GM18526 (cell line): ENCODE results near the gene EEPD1.

Source experiments
- POLR2A ChIP-seq: IDR thresholded peaks from 3 replicates; pipeline ENCODE4 v1.6.1; 2011; ENCODE audit not compliant: insufficient read length; ENCODE audit errors: extremely low read depth

Gene EEPD1

DNA sequence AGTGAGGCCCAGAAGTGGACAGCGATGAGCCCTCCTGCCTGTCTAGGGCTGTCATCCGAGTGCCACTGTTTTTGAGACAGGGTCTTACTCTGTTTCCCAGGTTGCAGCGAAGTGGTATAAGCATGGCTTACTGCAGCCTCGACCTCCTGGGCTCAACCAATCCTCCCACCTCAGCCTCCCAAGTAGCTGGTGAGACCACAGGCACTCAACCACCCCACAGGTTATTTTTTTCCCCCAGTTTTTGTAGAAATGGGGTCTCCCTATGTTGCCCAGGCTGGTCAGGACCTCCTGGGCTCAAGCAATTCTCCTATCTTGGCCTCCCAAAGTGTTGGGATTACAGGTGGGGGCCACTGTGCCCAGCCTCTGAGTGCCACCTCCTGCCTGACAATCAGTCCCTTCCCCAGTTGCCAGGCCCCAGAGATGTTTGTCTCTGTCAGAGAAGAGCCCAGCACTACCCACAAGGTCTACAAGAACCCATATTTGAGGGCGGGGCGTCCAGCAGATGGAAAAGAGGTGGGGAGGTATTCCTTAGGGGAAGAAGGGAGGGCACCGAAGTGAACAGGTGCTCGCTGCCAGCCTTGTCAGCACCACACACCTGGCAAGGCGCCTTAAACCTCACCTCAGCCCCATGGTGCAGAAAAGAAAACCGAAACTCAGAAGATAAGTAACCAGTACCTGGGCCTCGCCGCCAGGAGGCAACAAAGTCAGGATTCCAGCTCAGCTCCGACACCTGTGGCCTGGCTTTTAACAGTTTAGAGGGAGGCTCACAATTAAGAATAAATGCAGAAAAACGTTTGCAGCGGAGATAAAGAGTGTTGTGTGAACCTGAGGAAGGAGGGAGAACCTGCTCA lies 159.2 kb downstream of the EEPD1 start:
- TF ChIP-seq POLR2A: no peak

DNA sequence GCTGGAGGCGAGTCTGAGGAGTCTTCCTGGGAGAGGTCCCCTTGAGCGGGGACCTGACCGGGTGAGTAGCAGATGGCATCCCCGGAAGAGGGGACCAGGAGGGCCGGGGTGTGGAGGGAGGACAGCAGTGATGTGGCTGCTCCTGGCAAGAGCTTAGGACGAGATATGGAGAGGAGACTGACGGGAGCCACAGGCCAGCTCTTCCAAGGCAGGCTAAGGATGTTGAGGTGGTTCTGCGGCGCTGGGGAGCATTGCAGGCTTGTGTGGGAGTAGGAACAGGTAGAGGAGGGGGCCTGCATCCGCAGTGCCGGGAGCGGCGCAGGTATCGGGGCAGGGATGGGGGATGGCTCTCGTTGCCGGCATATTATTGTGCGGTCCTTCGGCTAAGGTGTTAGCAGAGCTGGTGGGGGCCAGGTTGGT lies 159.9 kb downstream of the EEPD1 start:
- no peak for TF ChIP-seq POLR2A

DNA sequence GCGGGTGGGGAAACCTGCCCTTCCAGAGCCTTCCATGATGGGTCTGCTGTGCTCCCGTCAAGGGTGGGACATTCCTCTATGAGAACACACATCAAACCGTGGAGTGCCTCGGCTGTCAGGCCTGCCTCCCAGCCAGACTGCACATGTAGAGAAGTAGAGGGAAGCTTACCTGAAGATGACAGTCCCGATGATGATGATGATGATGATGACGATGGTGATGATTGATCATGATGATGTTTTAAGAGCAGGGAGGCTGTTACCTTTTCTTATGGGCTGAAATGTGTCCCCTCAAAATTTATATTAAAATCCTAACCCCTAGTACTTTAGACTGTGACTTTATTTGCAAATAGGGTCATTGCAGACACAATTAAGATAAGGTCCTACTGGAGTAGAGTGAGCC lies 160.6 kb downstream of the EEPD1 start:
- no peak for TF ChIP-seq POLR2A

DNA sequence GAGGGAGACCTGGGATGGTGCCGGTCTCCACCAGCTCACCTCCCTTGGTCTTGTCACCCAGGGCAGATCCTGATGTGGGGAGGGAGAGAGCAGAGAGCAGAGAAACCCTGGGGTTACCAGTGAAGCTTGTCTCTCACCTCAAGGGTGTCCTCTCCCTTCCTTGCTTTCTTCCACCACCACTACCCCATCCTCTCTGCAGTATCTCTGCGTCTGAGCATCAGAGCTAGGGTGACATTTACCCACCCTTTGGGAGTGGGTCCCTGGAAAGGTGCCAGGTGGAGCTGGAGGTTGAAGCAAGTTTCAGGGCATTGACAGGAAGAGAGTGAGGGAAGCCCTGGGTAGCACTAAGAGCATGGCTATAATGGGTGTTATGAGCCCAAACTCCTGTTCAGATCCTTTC lies 161.4 kb downstream of the EEPD1 start:
- no peak for TF ChIP-seq POLR2A

DNA sequence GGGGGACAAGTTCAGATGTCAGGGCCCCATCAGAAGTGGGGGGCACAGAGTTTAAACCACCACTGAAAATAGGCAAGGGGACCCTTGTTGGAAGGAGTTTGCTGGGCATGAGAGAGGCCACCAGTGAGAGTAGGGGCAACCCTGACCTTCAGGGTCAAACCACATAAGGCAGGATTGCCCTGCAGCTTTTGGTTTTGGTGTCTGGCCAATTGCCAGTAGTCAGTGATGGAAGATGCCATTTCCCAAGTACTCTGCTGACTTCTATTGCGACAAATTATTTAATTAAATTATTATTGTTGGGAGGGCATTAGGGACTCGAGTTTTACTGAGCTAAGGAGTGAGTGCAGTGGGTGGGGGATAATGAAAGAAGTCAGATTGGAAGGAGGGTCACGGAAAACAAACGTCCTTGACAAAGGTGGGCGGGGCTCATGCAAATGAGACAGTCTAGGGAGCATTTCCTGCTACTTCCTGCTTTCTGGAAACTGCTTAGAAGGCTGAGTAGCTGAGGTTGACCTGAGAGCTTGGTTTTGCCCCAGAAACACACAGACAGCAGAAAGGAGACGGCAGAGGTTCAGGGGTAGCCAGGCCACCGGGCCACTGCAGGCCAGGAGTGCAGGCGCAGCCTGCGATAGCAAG lies 162.4 kb downstream of the EEPD1 start:
- no peak for TF ChIP-seq POLR2A

DNA sequence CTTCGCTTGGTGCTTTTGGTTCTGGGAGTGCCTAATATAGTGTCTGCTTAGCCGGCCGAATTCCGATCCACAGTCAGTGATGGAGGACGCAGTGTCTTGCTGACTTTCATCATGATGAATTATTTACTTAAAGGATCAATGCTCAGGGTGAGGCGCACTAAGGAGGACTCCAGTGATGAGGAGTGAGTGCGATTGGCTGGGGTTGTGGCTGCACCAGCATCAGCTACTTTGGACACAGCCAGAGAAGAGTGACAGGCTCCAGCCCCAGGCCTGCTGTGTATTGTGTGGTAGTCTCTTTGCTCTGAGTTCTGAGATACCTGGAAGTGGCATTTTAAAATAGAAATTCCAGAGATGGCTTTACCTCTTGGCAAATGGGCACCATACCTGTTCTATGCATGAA lies 163.3 kb downstream of the EEPD1 start:
- no peak for TF ChIP-seq POLR2A

DNA sequence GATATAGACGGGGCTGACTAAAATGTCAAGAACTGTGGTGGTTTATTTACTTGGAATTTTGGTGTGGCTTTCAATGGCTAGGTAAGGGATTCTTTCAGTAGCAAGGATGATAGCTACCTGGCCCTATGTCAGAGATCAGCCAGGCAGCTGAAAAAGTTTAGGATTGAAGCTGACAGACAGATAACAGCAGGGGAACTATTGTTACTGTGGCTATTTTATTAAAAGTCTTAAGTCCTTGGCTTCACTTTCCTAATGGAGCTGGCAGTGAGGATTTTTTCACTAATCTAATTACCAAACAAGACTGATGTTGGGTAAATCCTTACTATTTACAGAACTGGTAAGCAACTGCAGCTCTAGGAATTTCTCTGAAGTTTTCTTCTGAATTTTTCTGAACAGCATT lies 164.2 kb downstream of the EEPD1 start:
- TF ChIP-seq POLR2A: no peak

DNA sequence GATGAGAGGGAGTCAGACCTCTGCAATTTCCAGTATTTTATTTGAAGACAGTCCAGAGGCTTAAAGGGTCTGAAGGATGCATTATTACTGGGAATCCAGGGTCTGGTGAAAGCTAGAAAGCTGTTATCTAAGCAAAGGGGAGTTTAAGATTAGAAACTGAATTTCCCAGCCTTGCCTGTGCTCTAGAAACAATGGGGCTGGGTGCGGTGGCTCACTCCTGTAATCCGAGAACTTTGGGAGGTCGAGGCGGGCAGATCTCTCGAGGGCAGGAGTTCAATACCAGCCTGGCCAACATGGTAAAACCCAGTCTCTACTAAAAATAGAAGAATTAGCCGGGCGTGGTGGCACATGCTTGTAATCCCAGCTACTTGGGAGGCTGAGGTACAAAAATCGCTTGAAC lies 165.1 kb downstream of the EEPD1 start:
- TF ChIP-seq POLR2A: no peak

DNA sequence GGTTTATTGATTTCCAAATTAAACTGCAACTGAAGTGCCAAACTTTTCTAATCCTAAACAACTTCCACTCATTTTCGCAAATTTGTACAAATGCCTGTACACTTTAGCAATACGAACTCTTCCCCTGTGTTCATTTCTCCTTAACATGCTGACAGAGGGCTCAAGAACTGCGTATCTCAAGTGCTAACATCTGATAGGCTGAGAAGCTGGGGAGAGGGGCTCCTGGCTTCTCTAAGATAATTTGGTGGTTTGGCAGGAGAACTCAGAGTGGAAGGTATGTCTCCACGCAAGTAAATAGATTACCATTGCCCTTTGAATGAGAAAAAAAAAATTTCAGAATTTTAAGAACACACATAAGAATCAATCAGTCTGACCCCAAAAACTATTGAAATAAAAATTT lies 183.3 kb downstream of the EEPD1 start:
- TF ChIP-seq POLR2A: no peak

DNA sequence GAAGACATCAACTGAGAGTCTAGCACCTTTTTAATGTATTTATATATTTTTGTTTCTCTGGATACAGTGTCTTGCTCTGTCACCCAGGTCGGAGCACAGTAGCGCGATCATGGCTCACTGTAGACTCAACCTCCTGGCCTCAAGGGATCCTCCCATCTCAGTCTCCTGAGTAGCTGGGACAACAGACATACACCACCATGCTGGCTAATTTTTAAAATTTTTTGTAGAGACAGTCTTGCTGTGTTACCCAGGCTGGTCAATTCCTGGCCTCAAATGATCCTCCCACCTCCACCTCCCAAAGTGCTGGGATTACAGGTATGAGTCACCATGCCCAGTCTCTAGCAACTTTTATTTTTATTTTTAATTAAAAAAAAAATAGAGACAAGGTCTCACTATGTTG lies 185.2 kb downstream of the EEPD1 start:
- no peak for TF ChIP-seq POLR2A

DNA sequence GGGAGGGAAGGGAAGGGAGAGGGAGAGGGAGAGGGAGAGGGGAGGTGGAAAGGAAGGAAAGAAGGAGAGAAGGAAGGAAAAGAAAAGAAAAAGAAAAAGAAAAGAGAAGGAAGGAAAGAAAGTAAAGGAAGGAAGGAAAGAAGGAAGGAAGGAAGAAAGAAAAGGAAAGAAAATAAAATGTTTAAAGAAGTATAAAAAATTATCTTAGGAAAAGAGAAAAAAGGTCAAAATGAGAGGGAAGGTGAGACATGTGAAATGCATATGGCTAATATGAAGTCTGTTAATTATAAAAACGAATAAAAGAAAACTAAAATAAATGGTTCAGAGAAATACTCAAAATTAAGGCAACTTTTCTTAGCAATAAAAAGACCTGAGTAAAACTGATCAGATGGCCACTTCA lies 190.5 kb downstream of the EEPD1 start:
- TF ChIP-seq POLR2A: no peak

DNA sequence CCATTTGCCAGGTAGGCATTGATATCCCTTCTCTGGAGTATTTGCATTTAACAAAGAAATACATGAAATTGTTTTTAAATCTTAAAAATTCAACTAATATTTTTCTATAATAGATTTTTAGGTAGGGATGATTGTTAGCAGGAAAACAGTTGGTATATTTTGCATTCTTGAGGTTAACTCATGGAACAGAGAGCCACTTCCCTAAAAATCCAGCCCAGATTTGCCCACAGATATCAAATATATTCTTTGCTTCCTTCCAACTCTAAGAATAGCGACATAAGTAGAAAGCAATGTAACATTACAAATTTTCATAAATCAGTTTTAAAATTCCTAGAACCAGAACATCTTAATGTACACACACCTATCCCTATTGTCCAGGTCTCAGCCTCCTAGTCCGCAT lies 191.6 kb downstream of the EEPD1 start:
- TF ChIP-seq POLR2A: no peak

DNA sequence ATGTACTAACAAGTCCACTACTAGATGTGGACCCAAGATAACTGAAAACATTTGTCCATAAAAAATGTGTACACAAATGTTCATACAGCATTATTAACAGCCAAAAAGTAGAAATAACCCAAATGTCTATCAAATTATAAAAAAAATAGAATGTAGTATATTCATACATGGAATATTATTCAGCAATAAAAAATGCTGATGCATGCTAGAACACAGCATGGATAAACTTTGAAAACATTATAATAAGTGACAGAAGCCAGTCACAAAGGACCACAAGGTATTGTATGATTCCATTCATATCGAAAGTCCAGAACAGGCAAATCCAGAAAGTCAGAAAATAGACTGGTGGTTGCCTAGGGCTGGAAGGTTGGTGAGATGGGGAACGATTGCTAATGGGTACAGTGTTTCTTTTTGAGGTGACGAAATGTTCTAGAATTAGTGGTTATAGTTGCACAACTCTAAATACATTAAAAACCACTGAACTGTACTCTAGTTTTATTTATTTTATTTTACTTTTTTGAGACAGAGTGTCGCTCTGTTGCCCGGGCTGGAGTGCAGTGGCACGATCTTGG lies 193.3 kb downstream of the EEPD1 start:
- no peak for TF ChIP-seq POLR2A

DNA sequence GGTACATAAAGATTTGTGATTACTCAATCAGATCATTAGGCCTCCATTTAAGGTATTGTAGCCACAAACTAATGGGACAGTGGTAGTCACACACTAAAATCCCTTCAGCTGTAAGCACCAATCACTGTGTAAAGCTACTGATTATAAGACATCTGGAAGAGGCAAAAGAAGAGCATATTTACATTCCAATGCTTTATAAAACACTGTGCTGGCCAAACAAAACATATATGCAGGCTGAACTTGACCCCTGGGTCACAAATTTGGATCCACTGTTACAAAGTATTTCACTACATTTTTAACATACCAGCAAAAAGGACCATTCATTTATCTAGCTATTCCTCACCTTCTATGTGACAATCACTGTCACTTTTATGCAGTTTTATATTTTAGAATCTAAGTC lies 195.2 kb downstream of the EEPD1 start:
- TF ChIP-seq POLR2A: no peak

DNA sequence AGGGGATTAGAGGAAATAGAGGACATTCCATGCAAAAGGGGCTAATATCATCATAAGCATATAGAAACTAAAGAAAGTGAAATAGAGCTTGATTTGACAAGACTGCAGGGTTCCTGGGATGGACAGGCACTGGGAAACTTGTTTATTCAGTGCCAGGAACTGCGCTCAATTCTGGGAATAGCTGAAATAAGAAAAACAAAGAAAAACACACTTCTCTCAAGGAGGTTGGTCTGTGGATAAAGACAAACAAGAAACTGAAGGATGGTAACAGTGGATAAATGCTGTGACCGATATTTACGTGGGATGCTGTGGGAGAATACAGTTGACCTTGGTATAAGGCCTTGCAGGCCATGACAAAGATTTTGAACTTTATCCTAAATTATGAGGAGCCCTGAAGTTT lies 195.7 kb downstream of the EEPD1 start:
- TF ChIP-seq POLR2A: no peak

DNA sequence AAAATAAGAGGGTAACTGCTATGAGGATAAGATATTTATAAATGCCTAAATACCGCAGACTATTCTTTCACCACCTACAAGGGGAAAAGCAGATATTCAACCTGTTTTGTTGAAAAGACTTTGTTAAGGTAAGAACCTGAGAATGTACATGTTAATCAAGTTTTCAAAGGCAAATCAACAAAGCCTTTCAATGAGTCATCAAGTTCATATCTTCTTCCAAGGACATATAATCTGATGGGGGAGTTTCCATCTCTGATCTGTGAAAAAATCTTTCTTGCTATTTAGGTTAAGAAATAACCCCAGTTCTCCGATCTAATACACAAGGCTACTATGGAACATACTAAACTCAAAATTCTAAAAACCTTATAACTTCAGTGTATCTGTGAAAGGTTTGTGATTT lies 196.6 kb downstream of the EEPD1 start:
- no peak for TF ChIP-seq POLR2A
